NAMALWA (cell line): Measurements from ENCODE around the gene EXO5.
"Not testable (repeated sequence)": the region's sequence is repeated elsewhere in the genome, so short reads cannot be mapped to it uniquely, and the experiment has no call there.

Source experiments
- DNase-seq: peaks from one replicate; pipeline ENCODE4 v3.0.0-alpha.2; 2015; ENCODE audit warnings: low spot score

Gene EXO5, protein sequence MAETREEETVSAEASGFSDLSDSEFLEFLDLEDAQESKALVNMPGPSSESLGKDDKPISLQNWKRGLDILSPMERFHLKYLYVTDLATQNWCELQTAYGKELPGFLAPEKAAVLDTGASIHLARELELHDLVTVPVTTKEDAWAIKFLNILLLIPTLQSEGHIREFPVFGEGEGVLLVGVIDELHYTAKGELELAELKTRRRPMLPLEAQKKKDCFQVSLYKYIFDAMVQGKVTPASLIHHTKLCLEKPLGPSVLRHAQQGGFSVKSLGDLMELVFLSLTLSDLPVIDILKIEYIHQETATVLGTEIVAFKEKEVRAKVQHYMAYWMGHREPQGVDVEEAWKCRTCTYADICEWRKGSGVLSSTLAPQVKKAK

DNA sequence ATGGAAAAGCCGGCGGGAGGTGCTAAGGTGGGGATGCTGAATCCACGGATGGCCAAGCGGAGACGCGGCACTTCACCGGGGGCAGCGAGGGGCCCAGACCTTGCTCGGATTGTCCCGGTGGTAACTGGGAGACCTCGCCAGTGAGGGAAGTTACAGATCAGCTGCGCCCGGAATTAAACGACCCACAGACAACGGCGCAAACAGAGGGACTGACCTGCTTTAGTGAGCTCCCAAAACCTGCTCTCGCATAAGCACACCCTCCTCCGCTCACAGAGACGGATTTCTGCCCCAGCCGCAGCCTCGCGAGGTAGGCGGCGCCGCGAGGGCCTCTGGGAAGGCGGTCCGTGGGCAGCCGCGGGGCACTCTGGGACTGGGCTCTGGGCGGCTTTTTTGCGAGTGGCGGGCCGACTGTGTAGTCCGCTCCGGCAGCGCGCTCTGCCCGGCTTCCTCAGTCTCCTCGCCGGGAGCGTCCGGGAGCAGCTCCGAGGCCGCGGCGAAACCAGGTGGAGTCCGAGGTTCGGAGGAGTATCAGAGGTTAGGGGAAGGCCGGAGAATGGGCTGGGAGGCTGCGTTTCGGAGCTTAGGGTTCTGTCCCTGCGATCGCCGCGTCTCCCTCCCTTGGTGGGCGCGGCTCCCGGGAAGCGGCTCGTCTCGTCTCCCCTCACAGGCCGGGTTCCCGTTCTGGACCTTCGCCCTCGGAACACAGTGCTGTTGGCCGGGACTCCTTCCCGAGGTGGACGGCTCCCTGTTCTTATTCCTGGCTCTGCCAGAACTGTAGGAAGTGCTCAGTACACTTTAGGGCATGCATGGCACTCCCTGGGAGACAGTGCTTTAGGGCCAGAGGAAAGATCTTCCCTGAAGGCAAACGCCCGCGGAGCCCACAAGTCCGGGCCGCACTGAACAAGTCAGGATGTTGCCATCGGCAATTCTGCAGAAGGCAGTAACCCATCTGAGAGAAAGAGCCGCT is at the start of gene EXO5:
TSS of gene EXO5 (plus strand) at position 393 of the 967 bp plus-strand sequence. CDS start 5,778 bp downstream, outside the sequence.
- peak; percentile 81 for DNase-seq

DNA sequence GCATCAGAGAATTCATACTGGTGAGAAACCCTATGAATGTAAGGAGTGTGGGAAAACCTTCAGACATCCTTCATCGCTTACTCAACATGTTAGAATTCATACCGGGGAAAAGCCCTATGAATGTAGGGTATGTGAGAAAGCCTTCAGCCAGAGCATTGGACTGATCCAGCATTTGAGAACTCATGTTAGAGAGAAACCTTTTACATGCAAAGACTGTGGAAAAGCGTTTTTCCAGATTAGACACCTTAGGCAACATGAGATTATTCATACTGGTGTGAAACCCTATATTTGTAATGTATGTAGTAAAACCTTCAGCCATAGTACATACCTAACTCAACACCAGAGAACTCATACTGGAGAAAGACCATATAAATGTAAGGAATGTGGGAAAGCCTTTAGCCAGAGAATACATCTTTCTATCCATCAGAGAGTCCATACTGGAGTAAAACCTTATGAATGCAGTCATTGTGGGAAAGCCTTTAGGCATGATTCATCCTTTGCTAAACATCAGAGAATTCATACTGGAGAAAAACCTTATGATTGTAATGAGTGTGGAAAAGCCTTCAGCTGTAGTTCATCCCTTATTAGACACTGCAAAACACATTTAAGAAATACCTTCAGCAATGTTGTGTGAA is 45.5 kb upstream of the EXO5 start:
- peak; percentile 26 for DNase-seq

DNA sequence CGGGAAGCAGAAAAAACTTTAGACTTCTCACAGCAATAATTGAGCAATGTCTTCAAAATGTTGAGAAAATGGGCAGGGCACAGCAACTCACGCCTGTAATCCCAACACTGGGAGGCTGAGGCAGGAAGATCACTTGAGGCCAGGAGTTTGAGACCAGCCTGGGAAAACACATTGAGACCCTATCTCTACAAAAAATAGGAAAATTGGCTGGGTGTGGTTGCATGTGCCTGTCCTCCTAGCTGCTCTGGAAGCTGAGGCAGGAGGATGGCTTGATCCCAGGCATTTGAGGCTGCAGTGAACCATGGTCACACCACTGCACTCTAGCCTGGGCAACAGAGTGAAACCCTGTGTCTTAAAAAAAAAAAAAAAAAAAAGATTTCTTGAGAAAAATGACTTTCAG is 39.2 kb upstream of the EXO5 start:
- no peak for DNase-seq

DNA sequence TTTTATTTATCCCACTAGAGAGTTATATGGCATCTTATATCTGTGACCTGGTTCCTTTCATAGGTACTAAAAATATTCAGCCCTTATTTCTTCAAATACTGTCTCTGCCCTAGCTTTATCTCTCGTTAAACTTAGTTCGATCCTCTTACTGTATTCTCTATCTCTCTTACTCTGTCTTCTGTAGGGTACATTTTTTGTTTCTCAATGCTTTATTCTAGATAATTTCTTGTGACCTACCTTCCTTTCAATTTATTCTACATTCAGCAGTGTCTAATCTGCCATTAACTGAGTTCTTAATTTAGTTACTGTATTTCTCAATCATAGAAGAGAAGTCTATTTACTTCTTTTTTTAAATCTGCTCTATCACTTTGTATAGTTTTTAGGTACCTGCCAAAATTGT is 33.3 kb upstream of the EXO5 start:
- no peak for DNase-seq

DNA sequence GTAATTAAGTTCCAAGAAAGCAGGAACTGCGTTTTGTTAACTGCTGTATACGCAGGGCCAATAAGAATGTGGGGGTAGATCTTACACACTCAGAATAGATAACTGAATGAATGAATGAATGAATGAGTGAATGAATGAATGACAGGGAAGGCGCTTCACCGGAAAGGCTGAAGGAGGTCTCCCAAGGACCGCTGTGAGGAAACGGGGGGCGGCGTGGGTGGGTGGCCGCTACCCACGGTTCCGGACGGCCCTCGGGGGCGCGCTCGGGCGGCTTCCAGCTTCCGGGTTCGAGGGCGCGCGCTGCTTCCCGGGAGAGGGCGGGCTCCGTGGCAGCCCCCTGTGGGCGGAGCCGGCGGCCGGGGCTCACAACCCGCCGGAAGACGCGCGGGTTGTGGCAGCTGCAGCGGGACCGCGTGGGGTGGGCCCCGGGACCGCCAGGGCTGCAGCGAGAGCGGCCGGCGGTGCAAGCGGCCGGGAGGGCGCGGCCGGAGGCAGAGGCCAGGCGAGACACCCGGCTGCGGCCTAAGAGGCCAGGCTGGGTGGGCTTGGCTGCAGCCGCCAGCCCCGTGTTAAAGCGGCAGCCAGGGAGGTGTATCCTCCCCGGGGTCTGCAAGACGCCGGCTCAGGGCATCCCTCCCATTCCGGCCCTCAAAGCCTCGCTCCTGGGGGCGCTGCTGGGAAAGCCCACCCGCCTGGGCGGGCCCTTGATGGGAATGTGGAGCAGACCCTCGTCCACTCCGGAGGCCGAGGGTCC is 31.5 kb upstream of the EXO5 start, which contains the start of gene ZFP69:
TSS of gene ZFP69 (plus strand) at position 367 of the 754 bp plus-strand sequence. CDS start 2,072 bp downstream, outside the sequence.
- DNase-seq, result peak; percentile 84

DNA sequence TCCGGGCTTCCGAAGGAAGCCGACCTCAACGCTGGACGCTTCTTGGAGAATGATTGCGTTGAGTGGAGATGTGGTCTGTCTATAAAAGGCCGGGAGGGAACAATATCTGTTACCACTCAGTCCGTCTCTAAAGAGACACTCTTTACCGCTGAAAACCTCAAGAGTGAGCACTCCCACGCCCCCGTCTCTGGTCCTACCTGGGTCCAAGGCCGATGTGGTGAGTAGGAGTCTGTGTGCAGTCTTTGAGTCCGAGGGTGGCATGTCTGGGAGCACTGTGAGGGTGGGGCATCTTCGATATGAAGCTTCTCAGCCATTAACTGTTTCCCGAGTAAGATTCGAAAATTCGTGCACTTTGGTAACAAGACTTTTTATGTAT is 30.9 kb upstream of the EXO5 start:
- DNase-seq, result peak; percentile 18

DNA sequence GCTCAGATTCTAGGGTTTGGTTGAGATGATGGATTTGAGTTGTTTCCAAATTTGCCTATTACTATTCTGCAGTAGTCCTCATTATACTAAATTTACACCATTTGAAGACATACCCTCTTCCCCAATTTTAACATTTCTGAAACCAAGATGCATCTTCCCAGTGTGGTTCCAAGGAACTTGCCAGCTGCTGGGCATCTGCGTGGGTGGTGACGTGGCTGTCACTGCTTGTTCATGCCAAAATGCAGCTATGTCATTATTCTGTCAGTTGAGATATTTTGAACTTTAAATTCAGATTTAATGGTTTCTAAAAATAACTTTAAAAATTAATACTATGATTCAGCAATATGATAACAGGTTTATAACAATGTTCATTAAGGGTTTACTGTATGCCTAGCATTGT is 30.3 kb upstream of the EXO5 start:
- no peak for DNase-seq

DNA sequence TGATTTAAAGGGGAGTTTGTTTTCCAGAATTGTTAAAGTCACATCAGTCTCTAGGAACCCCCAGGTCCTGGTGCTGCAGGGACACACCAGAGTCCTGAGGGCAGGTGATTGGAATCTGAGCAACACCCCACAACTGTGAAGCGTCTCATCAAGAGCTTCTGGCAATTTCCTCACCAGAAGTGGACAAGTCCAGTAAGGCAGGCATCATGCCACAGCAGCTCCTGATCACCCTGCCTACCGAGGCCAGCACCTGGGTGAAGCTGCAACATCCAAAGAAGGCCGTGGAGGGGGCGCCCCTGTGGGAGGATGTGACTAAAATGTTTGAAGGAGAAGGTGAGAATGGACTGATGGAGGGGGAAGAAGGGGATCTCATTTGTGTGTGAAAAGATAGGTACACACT is 29.4 kb upstream of the EXO5 start:
- no peak for DNase-seq

DNA sequence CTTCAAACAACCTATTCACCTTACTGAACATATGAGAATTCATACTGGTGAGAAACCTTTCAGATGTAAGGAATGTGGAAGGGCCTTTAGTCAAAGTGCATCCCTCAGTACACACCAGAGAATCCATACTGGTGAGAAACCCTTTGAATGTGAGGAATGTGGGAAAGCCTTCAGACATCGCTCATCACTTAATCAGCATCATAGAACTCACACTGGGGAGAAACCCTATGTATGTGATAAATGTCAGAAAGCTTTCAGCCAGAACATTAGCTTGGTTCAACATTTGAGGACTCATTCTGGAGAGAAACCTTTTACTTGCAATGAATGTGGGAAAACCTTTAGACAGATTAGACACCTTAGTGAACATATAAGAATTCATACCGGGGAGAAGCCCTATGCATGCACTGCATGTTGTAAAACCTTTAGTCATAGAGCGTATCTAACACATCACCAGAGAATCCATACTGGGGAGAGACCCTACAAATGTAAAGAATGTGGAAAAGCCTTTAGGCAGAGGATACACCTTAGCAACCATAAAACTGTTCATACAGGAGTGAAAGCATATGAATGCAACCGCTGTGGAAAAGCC is 13.2 kb upstream of the EXO5 start:
- DNase-seq, result no peak

DNA sequence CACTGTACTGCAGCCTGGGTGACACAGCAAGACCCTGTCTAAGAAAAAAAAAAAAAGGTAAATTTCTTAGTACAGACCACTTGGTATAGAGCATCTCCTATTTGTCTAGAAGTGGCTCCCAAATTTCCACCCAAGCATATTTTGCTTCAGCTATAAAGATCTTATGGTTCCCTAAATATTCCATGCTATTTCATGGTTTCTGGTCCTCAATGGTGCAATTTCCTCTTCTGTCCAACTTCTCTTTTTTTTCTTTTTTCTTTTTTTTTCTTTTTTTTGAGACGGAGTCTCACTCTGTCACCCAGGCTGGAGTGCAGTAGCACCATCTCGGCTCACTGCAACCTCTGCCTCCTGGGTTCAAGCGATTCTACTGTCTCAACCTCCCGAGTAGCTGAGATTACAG is 5.9 kb upstream of the EXO5 start:
- DNase-seq, result not testable (repeated sequence)

DNA sequence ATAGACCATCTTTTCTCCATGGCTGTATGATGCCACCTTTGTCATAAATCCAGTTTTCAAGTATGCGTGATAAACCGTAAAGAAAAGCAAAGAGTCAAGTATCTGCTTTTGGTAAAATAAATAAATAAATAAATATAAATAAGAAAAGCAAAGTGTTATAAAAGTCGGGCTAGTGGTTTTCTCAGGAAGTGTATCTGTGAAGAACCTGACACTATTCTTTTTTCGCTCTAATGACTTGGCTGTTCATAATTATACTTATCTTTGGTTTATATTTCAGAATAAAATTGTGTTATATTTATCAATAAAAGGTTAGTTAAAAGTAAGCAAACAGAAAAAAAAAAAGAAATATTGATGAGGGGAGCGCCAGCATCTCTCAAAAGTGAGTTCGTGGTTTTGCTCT is 594 bp upstream of the EXO5 start:
- no peak for DNase-seq

DNA sequence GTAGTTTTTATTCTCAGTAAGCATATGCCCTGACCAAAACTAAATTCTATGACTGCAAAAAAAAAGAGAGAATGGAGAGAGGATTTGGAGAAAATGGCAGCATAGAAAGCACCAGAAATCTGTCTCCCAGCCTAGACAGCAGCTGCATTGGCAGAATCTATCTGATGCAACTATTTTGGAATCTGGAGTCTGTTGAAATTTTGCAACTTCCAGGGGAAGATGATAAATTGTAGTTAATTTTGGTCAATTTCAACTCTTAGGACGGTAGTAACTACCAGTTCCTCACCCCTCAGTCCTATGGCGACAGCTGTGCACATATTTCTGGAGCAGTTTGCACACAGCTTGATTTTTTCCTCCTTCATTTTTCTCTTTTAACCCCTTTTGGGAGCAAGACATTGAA is 10.9 kb downstream of the EXO5 start:
- DNase-seq, result no peak

DNA sequence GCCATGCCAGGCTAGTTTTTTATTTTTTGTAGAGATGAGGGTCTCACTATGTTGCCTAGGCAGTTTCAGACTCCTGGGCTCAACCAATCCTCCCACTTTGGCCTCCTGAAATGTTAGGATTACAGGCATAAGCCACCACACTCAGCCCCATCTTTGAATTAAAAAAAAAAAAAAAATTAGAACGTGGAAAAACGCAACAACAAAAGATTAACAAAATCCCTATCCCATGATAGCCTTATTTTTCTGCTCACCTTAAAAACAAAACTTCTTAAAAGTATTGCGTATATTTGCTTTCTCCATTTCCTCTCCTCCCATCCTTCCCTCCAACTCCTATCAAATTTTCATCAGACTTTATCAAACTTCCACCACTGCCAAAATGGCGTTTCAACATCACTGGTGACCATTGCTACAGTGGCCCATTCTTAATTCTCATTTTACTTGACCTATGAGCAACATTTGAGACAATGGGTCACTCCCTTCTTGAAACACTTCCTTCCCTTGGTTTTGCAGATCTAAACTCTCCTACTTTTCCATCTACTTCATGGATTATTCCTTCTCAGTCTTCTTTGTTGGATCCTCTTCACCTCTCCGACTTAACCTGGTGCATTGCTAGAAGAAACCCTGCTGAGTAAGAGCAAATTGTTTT is 22.3 kb downstream of the EXO5 start:
- DNase-seq, result no peak

DNA sequence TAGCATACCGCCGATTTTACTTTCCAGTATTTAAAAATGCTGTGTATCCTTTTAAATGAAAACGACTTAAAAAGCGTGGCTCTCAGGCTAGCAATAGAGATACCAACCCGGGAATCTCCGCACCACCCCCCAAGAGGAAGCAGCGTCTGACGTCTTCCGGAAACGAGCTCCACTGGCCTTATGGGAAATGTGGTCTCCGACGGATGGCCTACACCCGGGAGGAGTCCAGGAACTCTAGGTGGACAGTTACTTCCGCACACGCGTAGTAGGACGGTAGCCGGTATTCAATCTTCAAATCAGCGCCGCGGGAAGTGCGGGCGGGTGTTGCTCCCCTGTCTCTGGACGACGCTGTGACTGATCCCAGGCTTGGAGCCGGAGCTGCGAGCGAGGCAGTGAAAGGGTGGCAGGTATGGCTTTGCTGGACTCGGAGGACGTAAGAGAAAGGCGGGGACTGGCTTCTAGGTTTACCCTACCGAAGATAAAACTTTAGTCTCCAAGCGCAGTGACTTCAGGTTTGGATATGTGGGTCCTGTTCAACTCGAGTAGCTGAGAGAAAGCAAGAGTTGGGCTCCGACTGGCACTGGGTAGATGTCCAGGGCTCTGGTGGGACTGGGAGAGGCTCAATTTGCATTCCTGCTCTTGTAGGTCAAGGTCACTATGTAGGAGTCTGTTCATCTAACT is 23.0 kb downstream of the EXO5 start, which contains the start of gene ZNF684:
TSS of gene ZNF684 (plus strand) at position 257 of the 681 bp plus-strand sequence. CDS start 1,530 bp downstream, outside the sequence.
- DNase-seq, result peak; percentile 92

DNA sequence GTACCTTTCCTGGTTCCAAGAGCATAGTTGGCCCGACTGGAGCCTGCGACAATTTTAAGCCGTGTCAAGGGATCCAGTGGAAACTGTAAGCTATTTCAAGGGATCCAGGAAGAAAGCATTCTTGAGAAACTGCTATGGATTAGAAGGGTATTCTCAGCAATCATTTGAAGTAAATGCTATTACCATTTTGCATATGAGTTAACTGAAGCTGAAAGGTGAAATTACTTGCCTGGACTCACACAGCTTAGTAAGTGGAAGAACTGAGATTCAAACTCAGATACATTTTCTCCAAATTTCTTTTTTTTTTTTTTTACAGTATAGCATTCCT is 23.5 kb downstream of the EXO5 start:
- no peak for DNase-seq

DNA sequence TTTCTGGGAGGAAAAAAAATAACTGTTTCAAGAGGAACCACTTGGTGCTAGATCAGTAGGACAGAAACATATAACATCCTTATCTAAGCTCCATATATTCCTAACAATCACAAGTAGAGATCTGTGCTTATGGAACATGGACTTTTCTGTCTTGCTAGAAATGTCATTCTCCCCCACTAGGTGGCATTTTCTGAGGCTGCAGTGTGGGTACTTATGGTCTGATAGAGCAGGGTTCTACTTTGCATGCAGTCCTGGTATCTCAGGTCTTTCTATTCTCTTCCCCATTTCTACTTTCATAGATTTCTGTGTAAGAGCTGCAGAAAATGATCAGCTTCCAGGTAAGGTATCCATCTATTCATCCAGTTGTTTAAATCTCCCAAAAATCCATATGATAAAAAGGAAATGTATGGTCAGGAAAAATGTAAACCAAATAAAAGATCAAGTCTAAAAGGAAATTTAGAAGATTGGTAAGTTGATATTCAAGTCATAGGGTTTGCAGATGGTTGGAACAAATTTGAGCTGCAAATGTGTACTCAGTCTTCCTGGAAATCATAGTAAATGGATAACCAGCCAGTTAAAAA is 24.4 kb downstream of the EXO5 start:
- DNase-seq, result peak; percentile 89

DNA sequence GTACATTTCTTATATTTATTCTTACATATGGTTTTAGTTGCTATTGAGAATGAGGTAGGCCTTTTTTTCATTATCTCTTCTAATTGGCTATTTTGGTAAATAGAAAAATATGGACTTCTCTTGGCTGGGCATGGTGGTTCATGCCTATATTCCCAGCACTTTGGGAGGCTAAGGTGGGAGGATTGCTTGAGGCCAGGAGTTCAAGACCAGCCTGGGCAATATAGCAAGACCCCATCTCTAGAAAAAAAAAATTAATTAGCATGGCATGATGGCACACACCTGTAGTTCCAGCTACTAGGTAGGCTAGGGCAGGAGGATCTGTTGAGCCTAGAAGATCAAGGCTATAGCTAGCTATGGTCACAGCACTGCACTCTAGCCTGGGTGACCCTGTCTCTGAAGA is 26.0 kb downstream of the EXO5 start:
- DNase-seq, result no peak

DNA sequence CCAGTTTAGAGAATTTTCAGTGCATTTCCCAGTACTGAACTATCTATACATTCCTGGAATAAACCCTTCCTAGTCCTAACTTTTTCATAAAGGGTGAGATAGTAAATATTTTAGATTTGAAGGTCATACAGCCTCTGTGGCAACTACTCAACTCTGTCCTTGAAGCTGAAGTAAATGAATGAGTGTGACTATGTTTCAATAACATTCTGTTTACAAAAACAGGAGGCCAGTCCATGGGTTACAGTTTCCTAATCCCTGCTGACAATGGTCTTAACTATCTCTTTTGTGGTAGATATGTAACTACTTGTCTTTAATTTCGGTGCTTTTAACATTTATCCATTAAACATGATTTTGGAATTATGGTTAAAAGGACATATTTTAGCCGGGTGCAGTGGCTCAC is 27.2 kb downstream of the EXO5 start:
- no peak for DNase-seq

DNA sequence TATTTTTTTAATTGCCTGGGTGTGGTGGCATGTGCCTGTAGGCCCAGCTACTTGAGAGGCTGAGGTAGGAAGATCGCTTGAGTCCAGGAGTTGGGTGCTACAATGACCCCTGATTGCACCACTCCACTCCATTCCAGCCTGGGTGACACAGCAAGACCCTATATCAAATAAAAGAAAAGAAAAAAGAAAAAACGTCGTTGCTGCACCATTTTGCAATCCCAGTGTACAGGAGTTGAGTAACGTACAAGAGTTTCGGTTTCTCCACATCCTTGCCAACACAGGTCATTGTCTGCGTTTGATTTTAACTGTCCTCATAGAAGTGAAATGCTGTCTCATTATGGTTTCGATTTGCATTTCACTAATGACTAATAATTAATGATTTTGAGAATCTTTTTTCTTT is 30.8 kb downstream of the EXO5 start:
- no peak for DNase-seq

DNA sequence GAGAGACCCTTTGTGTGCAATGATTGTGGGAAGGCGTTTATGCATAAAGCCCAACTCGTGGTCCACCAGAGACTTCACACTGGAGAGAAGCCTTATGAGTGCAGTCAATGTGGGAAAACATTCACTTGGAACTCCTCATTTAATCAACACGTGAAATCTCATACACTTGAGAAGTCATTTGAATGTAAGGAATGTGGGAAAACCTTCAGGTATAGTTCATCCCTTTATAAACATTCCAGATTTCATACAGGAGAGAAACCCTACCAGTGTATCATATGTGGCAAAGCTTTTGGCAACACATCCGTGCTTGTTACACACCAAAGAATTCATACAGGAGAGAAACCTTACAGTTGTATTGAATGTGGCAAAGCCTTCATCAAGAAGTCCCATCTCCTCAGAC is 38.4 kb downstream of the EXO5 start:
- no peak for DNase-seq
